ENCODE data around the gene ASAP2. TPM values are rescaled to one million over a fixed set of nuclear protein-coding genes. Genes with fewer than 3 reads are reported as not detected.

ASAP2 gene
- polyA plus RNA-seq, 2 donors = 4.0 to 5.3 TPM

GRCh38 chr2:9341337-9341887, 134.8 kb downstream of the ASAP2 start:
- H3K4me3 ChIP-seq (ENCODE audit: low read depth in 1 of 2, low read length in 2 of 2) = no peak overlapping the region
- no peaks in the 10 kb centered on the region for H3K9me3 ChIP-seq (ENCODE audit: control insufficient read depth in 2 of 2, insufficient read depth in 1 of 2, low read depth in 1 of 2, low read length in 1 of 2)
- H3K27ac ChIP-seq (ENCODE audit: low read depth in 2 of 2, low read length in 1 of 2) = no peak overlapping the region
- 88 to 94% methylated on average over 12 of the region's 12 CpGs for WGBS, 2 donors
- H3K27me3 ChIP-seq (ENCODE audit: control insufficient read depth in 1 of 2, insufficient read depth in 2 of 2, low read length in 2 of 2) = no peaks in the 10 kb centered on the region
- H3K4me1 ChIP-seq (ENCODE audit: control insufficient read depth in 2 of 2, insufficient read depth in 2 of 2, low read length in 1 of 2) = peaks cover 3% of the 10 kb centered on the region in 2 donors
- peaks cover 0 to 6% of the 10 kb centered on the region in 2 donors for H3K36me3 ChIP-seq (ENCODE audit: control insufficient read depth in 2 of 2, insufficient read depth in 2 of 2, low read length in 1 of 2)

- Histone ChIP-seq H3K27ac (ENCODE audit: low read depth in 2 of 2, low read length in 1 of 2) (no peak overlapping the region), H3K4me1 (ENCODE audit: control insufficient read depth in 2 of 2, insufficient read depth in 2 of 2, low read length in 1 of 2) (no peaks in the 10 kb centered on the region), H3K27me3 (ENCODE audit: control insufficient read depth in 1 of 2, insufficient read depth in 2 of 2, low read length in 2 of 2) (no peaks in the 10 kb centered on the region), H3K4me3 (ENCODE audit: low read depth in 1 of 2, low read length in 2 of 2) (no peak overlapping the region), H3K36me3 (ENCODE audit: control insufficient read depth in 2 of 2, insufficient read depth in 2 of 2, low read length in 1 of 2) (peaks cover 0 to 6% of the 10 kb centered on the region in 2 donors), H3K9me3 (ENCODE audit: control insufficient read depth in 2 of 2, insufficient read depth in 1 of 2, low read depth in 1 of 2, low read length in 1 of 2) (no peaks in the 10 kb centered on the region)
- 89 to 94% methylated on average over 8 of the region's 8 CpGs for WGBS, 2 donors
Observed at GRCh38 chr2:9342659-9343058, 136.0 kb downstream of the ASAP2 start.

GRCh38 chr2:9343524-9343923, 136.9 kb downstream of the ASAP2 start:
- Histone ChIP-seq H3K4me3 (ENCODE audit: low read depth in 1 of 2, low read length in 2 of 2) (no peak overlapping the region), H3K27me3 (ENCODE audit: control insufficient read depth in 1 of 2, insufficient read depth in 2 of 2, low read length in 2 of 2) (no peaks in the 10 kb centered on the region), H3K4me1 (ENCODE audit: control insufficient read depth in 2 of 2, insufficient read depth in 2 of 2, low read length in 1 of 2) (no peaks in the 10 kb centered on the region), H3K9me3 (ENCODE audit: control insufficient read depth in 2 of 2, insufficient read depth in 1 of 2, low read depth in 1 of 2, low read length in 1 of 2) (no peaks in the 10 kb centered on the region), H3K36me3 (ENCODE audit: control insufficient read depth in 2 of 2, insufficient read depth in 2 of 2, low read length in 1 of 2) (peaks cover 0 to 6% of the 10 kb centered on the region in 2 donors), H3K27ac (ENCODE audit: low read depth in 2 of 2, low read length in 1 of 2) (no peak overlapping the region)
- WGBS, 2 donors = 93 to 95% methylated on average over 7 of the region's 7 CpGs

GRCh38 chr2:9344434-9344833, 137.8 kb downstream of the ASAP2 start:
- no peaks in the 10 kb centered on the region for H3K9me3 ChIP-seq (ENCODE audit: control insufficient read depth in 2 of 2, insufficient read depth in 1 of 2, low read depth in 1 of 2, low read length in 1 of 2)
- WGBS, 2 donors = 93 to 96% methylated on average over 10 of the region's 10 CpGs
- H3K36me3 ChIP-seq (ENCODE audit: control insufficient read depth in 2 of 2, insufficient read depth in 2 of 2, low read length in 1 of 2) = peaks cover 0 to 6% of the 10 kb centered on the region in 2 donors
- no peak overlapping the region for H3K27ac ChIP-seq (ENCODE audit: low read depth in 2 of 2, low read length in 1 of 2)
- H3K4me3 ChIP-seq (ENCODE audit: low read depth in 1 of 2, low read length in 2 of 2) = no peak overlapping the region
- no peaks in the 10 kb centered on the region for H3K4me1 ChIP-seq (ENCODE audit: control insufficient read depth in 2 of 2, insufficient read depth in 2 of 2, low read length in 1 of 2)
- H3K27me3 ChIP-seq (ENCODE audit: control insufficient read depth in 1 of 2, insufficient read depth in 2 of 2, low read length in 2 of 2) = no peaks in the 10 kb centered on the region

- no peaks in the 10 kb centered on the region for H3K4me1 ChIP-seq (ENCODE audit: control insufficient read depth in 2 of 2, insufficient read depth in 2 of 2, low read length in 1 of 2)
- H3K27ac ChIP-seq (ENCODE audit: low read depth in 2 of 2, low read length in 1 of 2) = no peak overlapping the region
- H3K27me3 ChIP-seq (ENCODE audit: control insufficient read depth in 1 of 2, insufficient read depth in 2 of 2, low read length in 2 of 2) = no peaks in the 10 kb centered on the region
- no peaks in the 10 kb centered on the region for H3K9me3 ChIP-seq (ENCODE audit: control insufficient read depth in 2 of 2, insufficient read depth in 1 of 2, low read depth in 1 of 2, low read length in 1 of 2)
- H3K36me3 ChIP-seq (ENCODE audit: control insufficient read depth in 2 of 2, insufficient read depth in 2 of 2, low read length in 1 of 2) = peaks cover 0 to 6% of the 10 kb centered on the region in 2 donors
- H3K4me3 ChIP-seq (ENCODE audit: low read depth in 1 of 2, low read length in 2 of 2) = no peak overlapping the region
- 87 to 90% methylated on average over 7 of the region's 7 CpGs for WGBS, 2 donors
Observed at GRCh38 chr2:9345343-9345742, 138.7 kb downstream of the ASAP2 start.

GRCh38 chr2:9345997-9346396, 139.4 kb downstream of the ASAP2 start:
- no peak overlapping the region for H3K27ac ChIP-seq (ENCODE audit: low read depth in 2 of 2, low read length in 1 of 2)
- no peaks in the 10 kb centered on the region for H3K4me1 ChIP-seq (ENCODE audit: control insufficient read depth in 2 of 2, insufficient read depth in 2 of 2, low read length in 1 of 2)
- WGBS, 2 donors = 94 to 97% methylated on average over 10 of the region's 10 CpGs
- no peaks in the 10 kb centered on the region for H3K9me3 ChIP-seq (ENCODE audit: control insufficient read depth in 2 of 2, insufficient read depth in 1 of 2, low read depth in 1 of 2, low read length in 1 of 2)
- H3K36me3 ChIP-seq (ENCODE audit: control insufficient read depth in 2 of 2, insufficient read depth in 2 of 2, low read length in 1 of 2) = peaks cover 0 to 6% of the 10 kb centered on the region in 2 donors
- H3K27me3 ChIP-seq (ENCODE audit: control insufficient read depth in 1 of 2, insufficient read depth in 2 of 2, low read length in 2 of 2) = no peaks in the 10 kb centered on the region
- no peak overlapping the region for H3K4me3 ChIP-seq (ENCODE audit: low read depth in 1 of 2, low read length in 2 of 2)

- Histone ChIP-seq H3K4me1 (ENCODE audit: control insufficient read depth in 2 of 2, insufficient read depth in 2 of 2, low read length in 1 of 2) (no peaks in the 10 kb centered on the region), H3K9me3 (ENCODE audit: control insufficient read depth in 2 of 2, insufficient read depth in 1 of 2, low read depth in 1 of 2, low read length in 1 of 2) (no peaks in the 10 kb centered on the region), H3K36me3 (ENCODE audit: control insufficient read depth in 2 of 2, insufficient read depth in 2 of 2, low read length in 1 of 2) (peaks cover 0 to 6% of the 10 kb centered on the region in 2 donors), H3K27ac (ENCODE audit: low read depth in 2 of 2, low read length in 1 of 2) (peak overlapping the region; percentile 8 to 50), H3K27me3 (ENCODE audit: control insufficient read depth in 1 of 2, insufficient read depth in 2 of 2, low read length in 2 of 2) (no peaks in the 10 kb centered on the region), H3K4me3 (ENCODE audit: low read depth in 1 of 2, low read length in 2 of 2) (no peak overlapping the region)
- WGBS, 2 donors = 85 to 86% methylated on average over 9 of the region's 9 CpGs
Observed at GRCh38 chr2:9346885-9347284, 140.3 kb downstream of the ASAP2 start.

GRCh38 chr2:9347411-9347881, 140.8 kb downstream of the ASAP2 start:
- Histone ChIP-seq H3K36me3 (ENCODE audit: control insufficient read depth in 2 of 2, insufficient read depth in 2 of 2, low read length in 1 of 2) (peaks cover 0 to 8% of the 10 kb centered on the region in 2 donors), H3K4me1 (ENCODE audit: control insufficient read depth in 2 of 2, insufficient read depth in 2 of 2, low read length in 1 of 2) (no peaks in the 10 kb centered on the region), H3K9me3 (ENCODE audit: control insufficient read depth in 2 of 2, insufficient read depth in 1 of 2, low read depth in 1 of 2, low read length in 1 of 2) (no peaks in the 10 kb centered on the region), H3K27ac (ENCODE audit: low read depth in 2 of 2, low read length in 1 of 2) (peak overlapping the region; percentile 8 to 50), H3K4me3 (ENCODE audit: low read depth in 1 of 2, low read length in 2 of 2) (no peak overlapping the region), H3K27me3 (ENCODE audit: control insufficient read depth in 1 of 2, insufficient read depth in 2 of 2, low read length in 2 of 2) (no peaks in the 10 kb centered on the region)
- WGBS, 2 donors = 50 to 54% methylated on average over 6 of the region's 6 CpGs

GRCh38 chr2:9354318-9354717, 147.7 kb downstream of the ASAP2 start:
- 94% methylated on average over 12 of the region's 12 CpGs for WGBS, 2 donors
- Histone ChIP-seq H3K4me1 (ENCODE audit: control insufficient read depth in 2 of 2, insufficient read depth in 2 of 2, low read length in 1 of 2) (no peaks in the 10 kb centered on the region), H3K27me3 (ENCODE audit: control insufficient read depth in 1 of 2, insufficient read depth in 2 of 2, low read length in 2 of 2) (no peaks in the 10 kb centered on the region), H3K9me3 (ENCODE audit: control insufficient read depth in 2 of 2, insufficient read depth in 1 of 2, low read depth in 1 of 2, low read length in 1 of 2) (no peaks in the 10 kb centered on the region), H3K36me3 (ENCODE audit: control insufficient read depth in 2 of 2, insufficient read depth in 2 of 2, low read length in 1 of 2) (peaks cover 3 to 10% of the 10 kb centered on the region in 2 donors), H3K4me3 (ENCODE audit: low read depth in 1 of 2, low read length in 2 of 2) (no peak overlapping the region), H3K27ac (ENCODE audit: low read depth in 2 of 2, low read length in 1 of 2) (no peak overlapping the region)

GRCh38 chr2:9355270-9355669, 148.7 kb downstream of the ASAP2 start:
- WGBS, 2 donors = 80 to 82% methylated on average over 3 of the region's 3 CpGs
- Histone ChIP-seq H3K4me1 (ENCODE audit: control insufficient read depth in 2 of 2, insufficient read depth in 2 of 2, low read length in 1 of 2) (no peaks in the 10 kb centered on the region), H3K36me3 (ENCODE audit: control insufficient read depth in 2 of 2, insufficient read depth in 2 of 2, low read length in 1 of 2) (peaks cover 3 to 10% of the 10 kb centered on the region in 2 donors), H3K27ac (ENCODE audit: low read depth in 2 of 2, low read length in 1 of 2) (no peak overlapping the region), H3K27me3 (ENCODE audit: control insufficient read depth in 1 of 2, insufficient read depth in 2 of 2, low read length in 2 of 2) (no peaks in the 10 kb centered on the region), H3K4me3 (ENCODE audit: low read depth in 1 of 2, low read length in 2 of 2) (no peak overlapping the region), H3K9me3 (ENCODE audit: control insufficient read depth in 2 of 2, insufficient read depth in 1 of 2, low read depth in 1 of 2, low read length in 1 of 2) (no peaks in the 10 kb centered on the region)
